Sigmoid colon (tissue), 7 donors: ENCODE data around the gene ITPR1. TPM values are rescaled to one million over a fixed set of nuclear protein-coding genes. Genes with fewer than 3 reads are reported as not detected.

Experiments
- DNase-seq: peaks from one replicate; pipeline ENCODE4 v3.0.0-alpha.2; 2019
- H3K27ac ChIP-seq, 4 donors: fragments of 200-600 bp; sonication (generic); one replicate each; pipeline ENCODE4 v1.5.1; 2016 to 2019; ENCODE audit warnings: mild to moderate bottlenecking in 1 of 4
- H3K27me3 ChIP-seq, 3 donors: fragments of 200-600 bp; sonication (generic); one replicate each; pipeline ENCODE4 v1.5.1; 2019; ENCODE audit warnings: mild to moderate bottlenecking in 1 of 3
- H3K36me3 ChIP-seq, 4 donors: fragments of 200-600 bp; sonication (generic); one replicate each; pipeline ENCODE4 v1.5.1; 2016 to 2019
- H3K4me1 ChIP-seq, 4 donors: fragments of 200-600 bp; sonication (generic); one replicate each; pipeline ENCODE4 v1.5.1; 2017 to 2019
- H3K4me3 ChIP-seq, 4 donors: fragments of 200-600 bp; sonication (generic); one replicate each; pipeline ENCODE4 v1.5.1; 2017 to 2019; ENCODE audit warnings: mild to moderate bottlenecking in 2 of 4, moderate library complexity in 1 of 4
- H3K9me3 ChIP-seq, 4 donors: fragments of 200-600 bp in 3 of 4; sonication (generic) in 3 of 4; one replicate each; pipeline versions ENCODE4 v1.5.1 to v1.6.1; 2013 to 2019
- EP300 ChIP-seq, 4 donors: sonication (generic); formaldehyde crosslinking; IDR thresholded peaks; one replicate each; pipeline ENCODE4 v1.6.1; 2017; ENCODE audit warnings: antibody characterized with exemption in 4 of 4
- POLR2A ChIP-seq, 2 donors: fragments of 450-650 bp; IDR thresholded peaks; one replicate each; pipeline ENCODE4 v1.6.1; 2016; ENCODE audit warnings: antibody characterized with exemption in 2 of 2, mild to moderate bottlenecking in 2 of 2, moderate library complexity in 2 of 2
- POLR2AphosphoS5 ChIP-seq, 4 donors: sonication (generic); formaldehyde crosslinking; IDR thresholded peaks; one replicate each; pipeline ENCODE4 v1.6.1; 2017; ENCODE audit warnings: antibody characterized with exemption in 4 of 4
- WGBS, 2 donors: extraction: QIAGEN DNeasy Blood & Tissue Kit; methylation state at CpG; one replicate each; pipeline ENCODE4 v1.1.7; 2013; 5-methylcytosine and 5-hydroxymethylcytosine counted together
- intact Hi-C: fragments of 100-400 bp; cut with DNase I; formaldehyde crosslinking; loops from one replicate; pipeline ENCODE4 v1.15.1; 2023
- polyA plus RNA-seq, 3 donors: library from polyadenylated mRNA; stranded (reverse); fragments of 200-250 nt; gene quantifications; one replicate each; pipeline ENCODE4 v1.2.3, GENCODE V29; 2013
- total RNA-seq, 4 donors: library from RNA; depleted of rRNA; stranded (reverse); fragments of >200 nt; gene quantifications; one replicate each; pipeline ENCODE4 v1.1.0, GENCODE V29; 2016
- TF ChIP-seq, protein P1 (sequence below), 4 experiments: fragments of 450-650 bp in 3 of 4; fragments of 200-600 bp in 1 of 4; IDR thresholded peaks; one replicate each; pipeline ENCODE4 v1.5.1; 2016 to 2019; ENCODE audit warnings: antibody characterized with exemption in 4 of 4, mild to moderate bottlenecking in 3 of 4, moderate library complexity in 2 of 4
- donor health status: healthy with polysubstance abuse.
- donor health status: Bipolar disorder and iron deficiency.
- donor health status: healthy.

Gene ITPR1
- total and polyA plus RNA-seq, 7 donors = 1.4 to 206 (median 111) TPM

DNA sequence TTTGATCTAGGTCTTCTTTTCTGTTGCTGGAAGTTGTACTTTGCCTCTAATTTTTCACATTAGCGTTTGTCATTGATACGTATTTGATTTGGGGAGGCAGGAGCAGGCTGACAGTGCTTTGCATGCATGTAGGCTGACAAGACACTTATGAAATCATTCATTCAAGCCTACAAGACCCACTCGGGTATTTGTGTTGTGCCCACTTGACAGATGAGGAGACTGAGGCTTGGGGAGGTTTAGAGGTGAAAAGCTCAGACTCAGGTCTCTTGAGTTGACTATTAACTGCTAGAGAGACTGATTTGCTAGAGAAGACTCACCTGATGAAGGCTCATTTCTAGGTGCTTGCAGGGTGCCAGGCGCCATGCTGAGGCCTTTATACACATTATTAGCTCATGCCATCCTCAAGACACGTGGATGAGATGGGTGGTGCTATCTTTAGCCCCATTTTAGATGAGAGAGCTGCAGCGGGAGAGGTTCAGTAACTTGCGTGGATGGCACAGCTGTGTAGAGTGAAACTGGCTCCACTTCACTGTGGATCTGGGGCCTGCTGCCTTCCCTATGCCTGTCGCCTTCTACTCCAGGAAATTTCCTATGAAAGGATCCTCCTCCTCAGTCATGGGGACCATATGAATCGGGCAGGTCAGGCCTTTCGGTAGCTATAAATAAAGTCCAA lies 192.7 kb downstream of the ITPR1 start:
- intact Hi-C loops = no loop called here
- no peaks in the 10 kb centered on the region for H3K9me3 ChIP-seq
- no peaks in the 10 kb centered on the region for H3K27me3 ChIP-seq
- no peak for DNase-seq
- H3K4me3 ChIP-seq = no peak overlapping the region
- H3K4me1 ChIP-seq = peaks cover 0 to 3% (median under 1%) of the 10 kb centered on the region in 4 donors
- H3K36me3 ChIP-seq = peaks cover 8 to 92% (median 51%) of the 10 kb centered on the region in 4 donors
- WGBS, 2 donors = 91 to 95% methylated on average over 10 of the region's 10 CpGs
- TF ChIP-seq EP300 (IDR thresholded peaks at IDR 0.05) = no peak
- no peak for TF ChIP-seq POLR2AphosphoS5 (IDR thresholded peaks at IDR 0.05)
- no peak for TF ChIP-seq POLR2A (IDR thresholded peaks at IDR 0.05)
- no peak overlapping the region for H3K27ac ChIP-seq

DNA sequence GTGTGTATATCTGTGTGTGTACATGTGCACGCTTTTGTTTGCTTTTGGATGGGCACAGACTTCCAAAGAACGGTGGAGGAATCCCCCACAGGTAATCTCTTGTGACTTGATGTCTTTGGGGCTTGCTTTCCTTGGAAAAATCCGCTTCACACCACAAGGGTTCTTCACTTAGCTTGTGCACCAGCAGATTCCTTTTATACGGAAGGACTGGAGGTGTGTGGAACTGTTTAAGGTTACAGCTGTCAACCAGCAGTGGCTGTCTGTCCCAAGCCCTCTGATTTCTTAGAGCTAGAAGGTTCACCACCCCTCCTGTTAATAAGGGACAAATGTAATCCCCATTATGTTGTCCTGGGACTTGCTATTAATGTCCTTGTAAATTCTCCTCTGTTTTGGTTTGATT lies 193.5 kb downstream of the ITPR1 start:
- DNase-seq = no peak
- Histone ChIP-seq H3K9me3 (no peaks in the 10 kb centered on the region), H3K36me3 (peaks cover 8 to 96% (median 52%) of the 10 kb centered on the region in 4 donors), H3K27ac (no peak overlapping the region), H3K27me3 (no peaks in the 10 kb centered on the region), H3K4me3 (no peak overlapping the region), H3K4me1 (no peaks in the 10 kb centered on the region)
- TF ChIP-seq, protein P1, sequence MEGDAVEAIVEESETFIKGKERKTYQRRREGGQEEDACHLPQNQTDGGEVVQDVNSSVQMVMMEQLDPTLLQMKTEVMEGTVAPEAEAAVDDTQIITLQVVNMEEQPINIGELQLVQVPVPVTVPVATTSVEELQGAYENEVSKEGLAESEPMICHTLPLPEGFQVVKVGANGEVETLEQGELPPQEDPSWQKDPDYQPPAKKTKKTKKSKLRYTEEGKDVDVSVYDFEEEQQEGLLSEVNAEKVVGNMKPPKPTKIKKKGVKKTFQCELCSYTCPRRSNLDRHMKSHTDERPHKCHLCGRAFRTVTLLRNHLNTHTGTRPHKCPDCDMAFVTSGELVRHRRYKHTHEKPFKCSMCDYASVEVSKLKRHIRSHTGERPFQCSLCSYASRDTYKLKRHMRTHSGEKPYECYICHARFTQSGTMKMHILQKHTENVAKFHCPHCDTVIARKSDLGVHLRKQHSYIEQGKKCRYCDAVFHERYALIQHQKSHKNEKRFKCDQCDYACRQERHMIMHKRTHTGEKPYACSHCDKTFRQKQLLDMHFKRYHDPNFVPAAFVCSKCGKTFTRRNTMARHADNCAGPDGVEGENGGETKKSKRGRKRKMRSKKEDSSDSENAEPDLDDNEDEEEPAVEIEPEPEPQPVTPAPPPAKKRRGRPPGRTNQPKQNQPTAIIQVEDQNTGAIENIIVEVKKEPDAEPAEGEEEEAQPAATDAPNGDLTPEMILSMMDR (IDR thresholded peaks at IDR 0.05) = no peak
- TF ChIP-seq POLR2A (IDR thresholded peaks at IDR 0.05) (no peak), EP300 (IDR thresholded peaks at IDR 0.05) (no peak), POLR2AphosphoS5 (IDR thresholded peaks at IDR 0.05) (no peak)
- 79 to 83% methylated on average over 4 of the region's 4 CpGs for WGBS, 2 donors
- intact Hi-C loops = no loop called here

DNA sequence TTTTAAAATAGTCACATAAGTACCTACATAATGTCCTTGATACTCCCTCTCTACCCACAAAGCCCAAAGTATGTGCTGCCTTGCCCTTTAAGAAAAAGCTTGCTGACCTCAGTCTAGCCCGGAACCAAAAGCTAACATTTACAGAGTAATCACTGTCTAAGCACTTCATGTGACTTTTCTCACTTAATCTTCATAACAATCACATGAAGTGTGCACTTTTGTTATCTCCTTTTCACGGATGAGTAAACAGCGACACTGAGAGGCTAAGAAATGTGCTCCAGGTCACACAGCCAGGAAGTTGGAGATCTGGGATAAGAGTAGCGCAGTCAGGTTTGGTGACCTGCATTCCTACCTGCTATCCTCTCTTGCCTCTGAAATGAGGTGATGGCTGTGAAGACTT lies 194.0 kb downstream of the ITPR1 start:
- Histone ChIP-seq H3K27me3 (no peaks in the 10 kb centered on the region), H3K4me1 (no peaks in the 10 kb centered on the region), H3K36me3 (peaks cover 8 to 98% (median 48%) of the 10 kb centered on the region in 4 donors), H3K9me3 (no peaks in the 10 kb centered on the region), H3K27ac (no peak overlapping the region), H3K4me3 (no peak overlapping the region)
- WGBS, 2 donors = 46 to 72% methylated on average over 4 of the region's 4 CpGs
- TF ChIP-seq, protein P1 (IDR thresholded peaks at IDR 0.05) = no peak
- TF ChIP-seq EP300 (IDR thresholded peaks at IDR 0.05) = no peak
- TF ChIP-seq POLR2A (IDR thresholded peaks at IDR 0.05) = no peak
- TF ChIP-seq POLR2AphosphoS5 (IDR thresholded peaks at IDR 0.05) = no peak
- DNase-seq = no peak
- intact Hi-C loops = no loop called here

DNA sequence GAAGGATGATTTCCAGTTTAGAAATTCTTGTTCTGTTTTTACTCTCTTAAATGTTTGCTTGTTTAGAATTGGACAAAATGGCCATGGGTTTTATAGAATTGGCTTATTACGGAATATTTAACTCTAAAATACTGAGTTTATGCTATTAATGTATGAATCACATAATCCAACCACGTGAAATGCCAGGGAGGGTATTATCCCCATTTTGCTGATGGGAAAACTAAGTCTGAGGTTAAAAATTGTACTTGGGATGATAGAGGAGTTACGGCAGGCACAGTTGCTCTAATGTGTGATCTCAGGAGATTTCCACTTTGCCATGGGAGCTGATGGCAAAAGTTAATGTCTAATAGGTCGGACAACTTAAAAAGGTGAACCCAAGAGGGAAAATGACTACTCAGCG lies 194.4 kb downstream of the ITPR1 start:
- intact Hi-C loops = no loop called here
- no peak for DNase-seq
- 88 to 96% methylated on average over 5 of the region's 5 CpGs for WGBS, 2 donors
- Histone ChIP-seq H3K27ac (no peak overlapping the region), H3K4me3 (no peak overlapping the region), H3K9me3 (no peaks in the 10 kb centered on the region), H3K36me3 (peaks cover 8 to 98% (median 48%) of the 10 kb centered on the region in 4 donors), H3K27me3 (no peaks in the 10 kb centered on the region), H3K4me1 (no peaks in the 10 kb centered on the region)
- TF ChIP-seq, protein P1 (IDR thresholded peaks at IDR 0.05) = no peak
- TF ChIP-seq POLR2AphosphoS5 (IDR thresholded peaks at IDR 0.05) (no peak), POLR2A (IDR thresholded peaks at IDR 0.05) (no peak), EP300 (IDR thresholded peaks at IDR 0.05) (no peak)

DNA sequence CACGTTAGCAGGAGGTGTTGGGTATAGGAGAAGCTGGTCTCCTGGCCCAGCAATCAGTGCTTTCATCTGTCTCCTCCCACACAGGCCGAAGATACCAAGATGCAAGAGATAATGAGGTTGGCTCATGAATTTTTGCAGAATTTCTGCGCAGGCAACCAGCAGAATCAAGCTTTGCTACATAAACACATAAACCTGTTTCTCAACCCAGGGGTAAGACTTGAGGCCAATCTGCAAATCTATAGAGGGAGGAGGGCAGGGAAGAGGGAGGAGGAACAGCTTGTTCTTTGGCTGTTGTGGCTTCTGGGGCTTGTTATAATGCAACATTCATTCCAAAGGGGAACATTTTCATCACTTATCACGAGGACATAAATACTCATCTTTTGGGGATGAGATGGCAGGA lies 195.3 kb downstream of the ITPR1 start:
- DNase-seq = no peak
- H3K36me3 ChIP-seq = peaks cover 8 to 100% (median 47%) of the 10 kb centered on the region in 4 donors
- 93 to 95% methylated on average over 4 of the region's 4 CpGs for WGBS, 2 donors

More for the DNA sequence above, 195.3 kb downstream of the ITPR1 start:
- Histone ChIP-seq H3K4me1 (no peaks in the 10 kb centered on the region), H3K9me3 (no peaks in the 10 kb centered on the region), H3K27me3 (no peaks in the 10 kb centered on the region), H3K27ac (no peak overlapping the region), H3K4me3 (no peak overlapping the region)
- intact Hi-C loops = no loop called here
- TF ChIP-seq POLR2A (IDR thresholded peaks at IDR 0.05) (no peak), EP300 (IDR thresholded peaks at IDR 0.05) (no peak), POLR2AphosphoS5 (IDR thresholded peaks at IDR 0.05) (no peak)
- TF ChIP-seq, protein P1 (IDR thresholded peaks at IDR 0.05) = no peak
